CD14-positive monocyte (primary cell): Measurements from ENCODE around the gene CD80. TPM values are rescaled to one million over a fixed set of nuclear protein-coding genes. Genes with fewer than 3 reads are reported as not detected.

Experiments
- DNase-seq, 3 donors: peaks; one replicate each; pipeline ENCODE4 v3.0.0-alpha.2; 2011 to 2022
- H2AFZ ChIP-seq: 2 replicates; pipeline ENCODE4 v1.6.0; 2012; ENCODE audit warnings: mild to moderate bottlenecking, low read depth, low read length, inconsistent platforms; ENCODE audit not compliant: insufficient read depth, poor library complexity, severe bottlenecking
- H3K27ac ChIP-seq, 2 donors: 1 replicate in 1 of 2; 2 replicates in 1 of 2; pipeline ENCODE4 v1.5.1; 2012 to 2013; ENCODE audit warnings: low read length in 2 of 2, control low read depth in 1 of 2, inconsistent platforms in 1 of 2, low read depth in 1 of 2, mild to moderate bottlenecking in 1 of 2
- H3K27me3 ChIP-seq, 2 donors: one replicate each; pipeline versions ENCODE4 v1.6.0 to v1.6.1; 2011 to 2013; ENCODE audit warnings: low read length in 2 of 2; ENCODE audit not compliant: control insufficient read depth in 2 of 2, insufficient read depth in 2 of 2
- H3K36me3 ChIP-seq, 2 donors: replicated peaks in 1 of 2; 1 replicate in 1 of 2; 2 replicates in 1 of 2; pipeline versions ENCODE4 v1.5.1 to v1.6.1; 2012 to 2013; ENCODE audit warnings: low read length in 2 of 2, control low read depth in 1 of 2, inconsistent platforms in 1 of 2, mild to moderate bottlenecking in 1 of 2; ENCODE audit not compliant: insufficient read depth in 2 of 2, control insufficient read depth in 1 of 2
- H3K4me1 ChIP-seq, 2 donors: 1 replicate in 1 of 2; 2 replicates in 1 of 2; pipeline versions ENCODE4 v1.5.1 to v1.6.1; 2012 to 2013; ENCODE audit warnings: low read length in 2 of 2, control low read depth in 1 of 2, inconsistent platforms in 1 of 2, mild to moderate bottlenecking in 1 of 2, moderate library complexity in 1 of 2; ENCODE audit not compliant: insufficient read depth in 2 of 2, control insufficient read depth in 1 of 2
- H3K4me2 ChIP-seq: replicated peaks from 2 replicates; pipeline ENCODE3; 2012; ENCODE audit warnings: low read length, moderate library complexity, mild to moderate bottlenecking; ENCODE audit not compliant: poor library complexity, severe bottlenecking; ENCODE audit errors: extremely low read depth
- H3K4me3 ChIP-seq, 3 experiments: fragments of 200-600 bp in 1 of 3; sonication (generic) in 1 of 3; replicated peaks in 1 of 3; 1 replicate in 2 of 3; 2 replicates in 1 of 3; pipeline ENCODE4 v1.5.1; 2011 to 2013; ENCODE audit warnings: low read length in 3 of 3, mild to moderate bottlenecking in 3 of 3, control low read depth in 2 of 3, low read depth in 2 of 3, inconsistent platforms in 1 of 3, moderate library complexity in 1 of 3
- H3K79me2 ChIP-seq: 2 replicates; pipeline ENCODE4 v1.6.0; 2012; ENCODE audit warnings: mild to moderate bottlenecking, control low read depth, inconsistent platforms, low read length, moderate library complexity; ENCODE audit not compliant: insufficient read depth
- H3K9ac ChIP-seq: 2 replicates; pipeline ENCODE4 v1.6.0; 2017; ENCODE audit warnings: low read length, mild to moderate bottlenecking; ENCODE audit not compliant: insufficient read depth, poor library complexity, severe bottlenecking
- H3K9me3 ChIP-seq, 2 donors: replicated peaks in 1 of 2; 1 replicate in 1 of 2; 2 replicates in 1 of 2; pipeline versions ENCODE4 v1.5.1 to v1.6.1; 2012 to 2013; ENCODE audit warnings: low read length in 2 of 2, control low read depth in 1 of 2; ENCODE audit not compliant: control insufficient read depth in 1 of 2, insufficient read depth in 1 of 2
- H4K20me1 ChIP-seq: 2 replicates; pipeline ENCODE4 v1.6.0; 2012; ENCODE audit warnings: mild to moderate bottlenecking, low read length, control low read depth, moderate library complexity; ENCODE audit not compliant: insufficient read depth
- H3K27ac Mint-ChIP-seq, 7 donors: one replicate each; pipeline ENCODE4 v1.8.0; 2020; ENCODE audit warnings: mild to moderate bottlenecking in 7 of 7, mixed read lengths in 7 of 7, moderate library complexity in 6 of 7, inconsistent platforms in 2 of 7
- H3K27me3 Mint-ChIP-seq, 3 donors: one replicate each; pipeline ENCODE4 v1.8.0; 2021 to 2022; ENCODE audit warnings: low read depth in 3 of 3, mild to moderate bottlenecking in 3 of 3, mixed read lengths in 3 of 3, moderate library complexity in 3 of 3, inconsistent platforms in 1 of 3
- H3K36me3 Mint-ChIP-seq, 2 donors: one replicate each; pipeline ENCODE4 v1.8.0; 2020; ENCODE audit warnings: mixed read lengths in 2 of 2, inconsistent platforms in 1 of 2, mild to moderate bottlenecking in 1 of 2
- H3K4me1 Mint-ChIP-seq: one replicate; pipeline ENCODE4 v1.8.0; 2020; ENCODE audit warnings: mild to moderate bottlenecking, mixed read lengths
- H3K4me3 Mint-ChIP-seq, 2 donors: one replicate each; pipeline ENCODE4 v1.8.0; 2020; ENCODE audit warnings: mild to moderate bottlenecking in 2 of 2, mixed read lengths in 2 of 2, moderate library complexity in 1 of 2
- H3K9me3 Mint-ChIP-seq, 7 donors: one replicate each; pipeline ENCODE4 v1.8.0; 2020 to 2022; ENCODE audit warnings: mixed read lengths in 7 of 7, mild to moderate bottlenecking in 6 of 7, moderate library complexity in 6 of 7, inconsistent platforms in 2 of 7
- WGBS: methylation state at CpG from one replicate; pipeline ENCODE4 v1.1.5; 2013; ENCODE audit warnings: missing lambda C conversion rate; ENCODE audit not compliant: insufficient coverage; 5-methylcytosine and 5-hydroxymethylcytosine counted together
- intact Hi-C, 2 donors: fragments of 100-400 bp; cut with micrococcal nuclease; formaldehyde crosslinking; loops; one replicate each; pipeline versions ENCODE4 v1.15.0 to v1.15.1; 2023
- polyA plus RNA-seq, 3 donors: library from polyadenylated mRNA; depleted of rRNA in 1 of 3; unstranded in 2 of 3; stranded (reverse) in 1 of 3; fragments of 300-500 nt in 2 of 3; fragments of >200 nt in 1 of 3; fragmentation: Illumina TruSeq in 2 of 3; gene quantifications; 1 replicate in 2 of 3; 2 replicates in 1 of 3; pipeline ENCODE4 v1.2.3, GENCODE V29; 2012 to 2021
- TF ChIP-seq, protein P1 (sequence below): fragments of 200-600 bp; IDR thresholded peaks from one replicate; pipeline ENCODE4 v1.8.0; 2022; ENCODE audit warnings: antibody characterized with exemption, mild to moderate bottlenecking

Gene CD80
- polyA plus RNA-seq, 3 donors = 0.47 to 0.87 (median 0.47) TPM

- no peaks in the 10 kb centered on the region for H3K4me1 ChIP-seq
- H3K9me3 Mint-ChIP-seq = peaks cover 0 to 6% (median 3%) of the 10 kb centered on the region in 7 donors
- no peak overlapping the region for H3K4me3 Mint-ChIP-seq
- H3K4me2 ChIP-seq = no peak overlapping the region
- H3K27me3 Mint-ChIP-seq = peaks cover 0 to 3% (median 0%) of the 10 kb centered on the region in 3 donors
- no peaks in the 10 kb centered on the region for H3K27me3 ChIP-seq
- TF ChIP-seq, protein P1, sequence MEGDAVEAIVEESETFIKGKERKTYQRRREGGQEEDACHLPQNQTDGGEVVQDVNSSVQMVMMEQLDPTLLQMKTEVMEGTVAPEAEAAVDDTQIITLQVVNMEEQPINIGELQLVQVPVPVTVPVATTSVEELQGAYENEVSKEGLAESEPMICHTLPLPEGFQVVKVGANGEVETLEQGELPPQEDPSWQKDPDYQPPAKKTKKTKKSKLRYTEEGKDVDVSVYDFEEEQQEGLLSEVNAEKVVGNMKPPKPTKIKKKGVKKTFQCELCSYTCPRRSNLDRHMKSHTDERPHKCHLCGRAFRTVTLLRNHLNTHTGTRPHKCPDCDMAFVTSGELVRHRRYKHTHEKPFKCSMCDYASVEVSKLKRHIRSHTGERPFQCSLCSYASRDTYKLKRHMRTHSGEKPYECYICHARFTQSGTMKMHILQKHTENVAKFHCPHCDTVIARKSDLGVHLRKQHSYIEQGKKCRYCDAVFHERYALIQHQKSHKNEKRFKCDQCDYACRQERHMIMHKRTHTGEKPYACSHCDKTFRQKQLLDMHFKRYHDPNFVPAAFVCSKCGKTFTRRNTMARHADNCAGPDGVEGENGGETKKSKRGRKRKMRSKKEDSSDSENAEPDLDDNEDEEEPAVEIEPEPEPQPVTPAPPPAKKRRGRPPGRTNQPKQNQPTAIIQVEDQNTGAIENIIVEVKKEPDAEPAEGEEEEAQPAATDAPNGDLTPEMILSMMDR = no peak
- H3K36me3 ChIP-seq = no peaks in the 10 kb centered on the region
- H3K9me3 ChIP-seq = no peaks in the 10 kb centered on the region
- H3K79me2 ChIP-seq = no peaks in the 10 kb centered on the region
- 91% methylated on average over 3 of the region's 3 CpGs for WGBS
- no peaks in the 10 kb centered on the region for H4K20me1 ChIP-seq
- no peak overlapping the region for H3K27ac Mint-ChIP-seq
- no peak overlapping the region for H3K9ac ChIP-seq
- DNase-seq = no peak
- no peak overlapping the region for H2AFZ ChIP-seq
- no peak overlapping the region for H3K27ac ChIP-seq
- no peaks in the 10 kb centered on the region for H3K36me3 Mint-ChIP-seq
- intact Hi-C loops = loop anchor here in 1 of 2 donors (5.0 kb wide), 1 partner anchor 34 kb away; no protein-coding TSS in a partner anchor
- peaks cover 3% of the 10 kb centered on the region for H3K4me1 Mint-ChIP-seq
- H3K4me3 ChIP-seq = no peak overlapping the region
Observed at GRCh38 chr3:119541547-119541946, 17.9 kb downstream of the CD80 start.

GRCh38 chr3:119538772-119539171, 20.6 kb downstream of the CD80 start:
- H3K9me3 Mint-ChIP-seq = peaks cover 0 to 4% (median 3%) of the 10 kb centered on the region in 7 donors
- no peaks in the 10 kb centered on the region for H4K20me1 ChIP-seq
- H3K79me2 ChIP-seq = no peaks in the 10 kb centered on the region
- no peak for DNase-seq
- H3K4me1 Mint-ChIP-seq = no peaks in the 10 kb centered on the region
- H3K36me3 Mint-ChIP-seq = no peaks in the 10 kb centered on the region
- TF ChIP-seq, protein P1 = no peak
- H3K27ac Mint-ChIP-seq = no peak overlapping the region
- no peak overlapping the region for H3K27ac ChIP-seq
- no peak overlapping the region for H2AFZ ChIP-seq
- H3K36me3 ChIP-seq = no peaks in the 10 kb centered on the region
- H3K9ac ChIP-seq = no peak overlapping the region
- H3K4me3 Mint-ChIP-seq = no peak overlapping the region
- intact Hi-C loops = no loop called here
- peaks cover 0 to 3% (median 0%) of the 10 kb centered on the region in 3 donors for H3K27me3 Mint-ChIP-seq
- no peak overlapping the region for H3K4me2 ChIP-seq
- H3K27me3 ChIP-seq = no peaks in the 10 kb centered on the region
- no CpG with 5 or more reads among the region's 1 CpG for WGBS
- no peaks in the 10 kb centered on the region for H3K9me3 ChIP-seq
- H3K4me3 ChIP-seq = no peak overlapping the region
- H3K4me1 ChIP-seq = no peaks in the 10 kb centered on the region
